HG03354 (cell line): ENCODE measurements around the gene EFTUD2.

Experiments used
- ATAC-seq: cut with Tn5 transposase; IDR thresholded peaks from one replicate; pipeline ENCODE4 v1.9.1; 2021; ENCODE audit warnings: mild to moderate bottlenecking; ENCODE audit not compliant: unreplicated experiment, poor library complexity, severe bottlenecking

The EFTUD2 gene

GRCh38 chr17:44926821-44927525 lies 27.7 kb upstream of the EFTUD2 start:
- no peak for ATAC-seq

GRCh38 chr17:44925731-44926697 lies 26.8 kb upstream of the EFTUD2 start:
- ATAC-seq = no peak

- no peak for ATAC-seq
Observed at GRCh38 chr17:44924107-44924544, 24.9 kb upstream of the EFTUD2 start.

- no peak for ATAC-seq
Observed at GRCh38 chr17:44922746-44923470, 23.7 kb upstream of the EFTUD2 start.

GRCh38 chr17:44922136-44922535 lies 22.9 kb upstream of the EFTUD2 start:
- no peak for ATAC-seq

- ATAC-seq = no peak
Observed at GRCh38 chr17:44921122-44921882, 22.1 kb upstream of the EFTUD2 start.

- ATAC-seq = no peak
Observed at GRCh38 chr17:44920565-44920940, 21.3 kb upstream of the EFTUD2 start.

- peak; percentile 79 for ATAC-seq
Observed at GRCh38 chr17:44919885-44920564, 20.8 kb upstream of the EFTUD2 start.

- no peak for ATAC-seq
Observed at GRCh38 chr17:44919411-44919810, 20.2 kb upstream of the EFTUD2 start.

GRCh38 chr17:44918006-44918405 lies 18.8 kb upstream of the EFTUD2 start:
- no peak for ATAC-seq

- no peak for ATAC-seq
Observed at GRCh38 chr17:44917456-44917855, 18.2 kb upstream of the EFTUD2 start.

GRCh38 chr17:44916781-44917241 lies 17.6 kb upstream of the EFTUD2 start:
- no peak for ATAC-seq

GRCh38 chr17:44915862-44916780 lies 16.9 kb upstream of the EFTUD2 start:
- no peak for ATAC-seq

- no peak for ATAC-seq
Observed at GRCh38 chr17:44915321-44915726, 16.1 kb upstream of the EFTUD2 start, which contains the start of gene GFAP. Gene GFAP (minus strand): TSS chr17:44915500. CDS start chr17:44915486, 14 bp downstream.

GRCh38 chr17:44914698-44915271 lies 15.5 kb upstream of the EFTUD2 start:
- ATAC-seq = no peak

GRCh38 chr17:44914148-44914547 lies 14.9 kb upstream of the EFTUD2 start:
- no peak for ATAC-seq

GRCh38 chr17:44913676-44914075 lies 14.4 kb upstream of the EFTUD2 start:
- ATAC-seq = no peak
